Naive thymus-derived CD4-positive, alpha-beta T cell (primary cell): ENCODE data around the gene PTPN1. TPM values are rescaled to one million over a fixed set of nuclear protein-coding genes. Genes with fewer than 3 reads are reported as not detected.

Experiments used
- ATAC-seq: fragments of 150-1000 bp; cut with Tn5 transposase; 2 replicates; pipeline ENCODE4 v1.10.0; 2021; ENCODE audit warnings: mild to moderate bottlenecking, moderate library complexity
- CTCF ChIA-PET: fragments of 350-600 bp; sonication (Branson Sonifier 250); formaldehyde crosslinking; loops from one replicate; lab custom pipeline; 2021; ENCODE audit warnings: antibody characterized with exemption; lab: Charles Lee
- POLR2A ChIA-PET: fragments of 350-600 bp; sonication (Branson Sonifier 250); formaldehyde crosslinking; loops from one replicate; lab custom pipeline; 2021; ENCODE audit warnings: antibody characterized with exemption, inconsistent platforms; lab: Charles Lee
- DNase-seq, 9 donors: peaks; one replicate each; pipeline versions ENCODE4 v3.0.0 to v3.0.0-alpha.2; 2020 to 2022; ENCODE audit warnings: mixed read lengths in 1 of 9
- H3K27ac ChIP-seq: one replicate; pipeline ENCODE4 v1.7.0; 2013; ENCODE audit warnings: mild to moderate bottlenecking, low read depth, low read length, moderate library complexity
- H3K27me3 ChIP-seq, 2 donors: one replicate each; pipeline ENCODE4 v1.7.0; 2013; ENCODE audit warnings: low read length in 2 of 2, mild to moderate bottlenecking in 2 of 2, moderate library complexity in 2 of 2; ENCODE audit not compliant: control insufficient read depth in 2 of 2, insufficient read depth in 2 of 2
- H3K36me3 ChIP-seq, 3 experiments: 1 replicate in 2 of 3; 2 replicates in 1 of 3; pipeline ENCODE4 v1.7.0; 2013; ENCODE audit warnings: low read length in 3 of 3, mild to moderate bottlenecking in 3 of 3, moderate library complexity in 1 of 3; ENCODE audit not compliant: insufficient read depth in 3 of 3, control insufficient read depth in 2 of 3
- H3K4me1 ChIP-seq, 2 donors: one replicate each; pipeline ENCODE4 v1.7.0; 2013; ENCODE audit warnings: low read length in 2 of 2, mild to moderate bottlenecking in 2 of 2, moderate library complexity in 1 of 2; ENCODE audit not compliant: control insufficient read depth in 2 of 2, insufficient read depth in 2 of 2
- H3K4me3 ChIP-seq: 2 replicates; pipeline ENCODE4 v1.7.0; 2013; ENCODE audit warnings: mild to moderate bottlenecking, low read length
- H3K9me3 ChIP-seq, 3 experiments: 1 replicate in 2 of 3; 2 replicates in 1 of 3; pipeline ENCODE4 v1.7.0; 2013; ENCODE audit warnings: low read length in 3 of 3; ENCODE audit not compliant: control insufficient read depth in 2 of 3
- H3K27ac Mint-ChIP-seq, 9 donors: one replicate each; pipeline ENCODE4 v1.8.0; 2020 to 2022; ENCODE audit warnings: mixed read lengths in 9 of 9, mild to moderate bottlenecking in 8 of 9, moderate library complexity in 5 of 9, inconsistent platforms in 2 of 9
- H3K27me3 Mint-ChIP-seq, 5 donors: one replicate each; pipeline ENCODE4 v1.8.0; 2021 to 2022; ENCODE audit warnings: mixed read lengths in 5 of 5, mild to moderate bottlenecking in 1 of 5
- H3K36me3 Mint-ChIP-seq, 5 donors: one replicate each; pipeline ENCODE4 v1.8.0; 2020 to 2022; ENCODE audit warnings: mixed read lengths in 5 of 5, mild to moderate bottlenecking in 3 of 5, inconsistent platforms in 1 of 5
- H3K4me1 Mint-ChIP-seq, 7 donors: one replicate each; pipeline ENCODE4 v1.8.0; 2020 to 2022; ENCODE audit warnings: mixed read lengths in 7 of 7, mild to moderate bottlenecking in 3 of 7, inconsistent platforms in 1 of 7
- H3K4me3 Mint-ChIP-seq, 10 donors: one replicate each; pipeline ENCODE4 v1.8.0; 2020 to 2022; ENCODE audit warnings: mild to moderate bottlenecking in 10 of 10, mixed read lengths in 10 of 10, moderate library complexity in 6 of 10, inconsistent platforms in 2 of 10
- H3K9me3 Mint-ChIP-seq, 11 donors: one replicate each; pipeline ENCODE4 v1.8.0; 2020 to 2022; ENCODE audit warnings: mixed read lengths in 11 of 11, mild to moderate bottlenecking in 4 of 11, inconsistent platforms in 1 of 11, moderate library complexity in 1 of 11
- intact Hi-C, 2 donors: fragments of 100-400 bp; cut with micrococcal nuclease; formaldehyde crosslinking; loops; one replicate each; pipeline ENCODE4 v1.15.1; 2023
- polyA plus RNA-seq, 2 donors: library from polyadenylated mRNA; unstranded; fragments of 300-500 nt; fragmentation: Illumina TruSeq; gene quantifications; one replicate each; pipeline ENCODE4 v1.2.3, GENCODE V29; 2021
- total RNA-seq, 6 experiments: library from RNA in 5 of 6; stranded (reverse) in 5 of 6; gene quantifications; 1 replicate in 5 of 6; 2 replicates in 1 of 6; pipeline ENCODE4 v1.2.3 and lab custom pipeline; 2021 to 2026

PTPN1 gene
- total and polyA plus RNA-seq, 7 experiments from 2014 or later = 30.4 to 80.5 (median 59.7) TPM

GRCh38 chr20:50550531-50550930, 40.3 kb downstream of the PTPN1 start:
- Histone ChIP-seq H3K27ac (no peak overlapping the region), H3K9me3 (no peaks in the 10 kb centered on the region), H3K36me3 (peaks cover 0 to 6% (median 3%) of the 10 kb centered on the region in 3 experiments), H3K27me3 (no peaks in the 10 kb centered on the region), H3K4me3 (no peak overlapping the region), H3K4me1 (peaks cover 21 to 24% of the 10 kb centered on the region in 2 donors)
- Mint-ChIP-seq H3K27ac (peak overlapping the region in 2 of 9 donors; percentile 66 to 79), H3K27me3 (no peaks in the 10 kb centered on the region), H3K4me1 (peaks cover 31 to 47% (median 44%) of the 10 kb centered on the region in 7 donors), H3K4me3 (peak overlapping the region in 1 of 10 donors; percentile 40), H3K36me3 (peaks cover 0 to 17% (median 10%) of the 10 kb centered on the region in 5 donors), H3K9me3 (peaks cover 0 to 4% (median 0%) of the 10 kb centered on the region in 11 donors)
- intact Hi-C loops = loop anchor here in 1 of 2 donors (2.0 kb wide), 1 partner anchor 40 kb away; the partner anchor contains the start of gene PTPN1
- DNase-seq = no peak
- POLR2A ChIA-PET = interaction anchor here (0.6 to 2.3 kb wide), 3 partner anchors 9 to 189 kb away, joined by 3 to 8 read pairs (median 6); partner anchors contain the start of gene PTPN1
- CTCF ChIA-PET = interaction anchor here (0.8 to 1.3 kb wide), 4 partner anchors 18 to 72 kb away, joined by 3 read pairs; partner anchors contain the start of gene PTPN1
- ATAC-seq = no peak

- Histone ChIP-seq H3K4me3 (no peak overlapping the region), H3K27me3 (no peaks in the 10 kb centered on the region), H3K36me3 (peaks cover 0 to 6% (median 3%) of the 10 kb centered on the region in 3 experiments), H3K27ac (no peak overlapping the region), H3K9me3 (no peaks in the 10 kb centered on the region), H3K4me1 (peaks cover 14 to 17% of the 10 kb centered on the region in 2 donors)
- Mint-ChIP-seq H3K4me3 (peak overlapping the region in 4 of 10 donors; percentile 19 to 74 (median 50)), H3K27ac (peak overlapping the region in 4 of 9 donors; percentile 33 to 87 (median 52)), H3K27me3 (no peaks in the 10 kb centered on the region), H3K4me1 (peaks cover 23 to 45% (median 36%) of the 10 kb centered on the region in 7 donors), H3K9me3 (no peaks in the 10 kb centered on the region), H3K36me3 (peaks cover 0 to 21% (median 10%) of the 10 kb centered on the region in 5 donors)
- peak in 1 of 9 donors; percentile 20 for DNase-seq
- CTCF ChIA-PET = interaction anchor here (0.8 to 1.3 kb wide), 2 partner anchors 28 to 73 kb away, joined by 3 read pairs; no protein-coding TSS in a partner anchor
- POLR2A ChIA-PET = interaction anchor here (0.9 to 2.3 kb wide), 3 partner anchors 10 to 55 kb away, joined by 4 to 8 read pairs (median 6); partner anchors contain the start of gene PTPN1
- ATAC-seq = no peak
- intact Hi-C loops = loop anchor here in 1 of 2 donors (2.0 kb wide), 1 partner anchor 40 kb away; the partner anchor contains the start of gene PTPN1
Observed at GRCh38 chr20:50551288-50551687, 41.1 kb downstream of the PTPN1 start.

GRCh38 chr20:50552979-50553378, 42.8 kb downstream of the PTPN1 start:
- Histone ChIP-seq H3K36me3 (peaks cover 0 to 11% (median 3%) of the 10 kb centered on the region in 3 experiments), H3K9me3 (no peaks in the 10 kb centered on the region), H3K4me3 (no peak overlapping the region), H3K27ac (no peak overlapping the region), H3K27me3 (no peaks in the 10 kb centered on the region), H3K4me1 (peaks cover under 1 to 8% of the 10 kb centered on the region in 2 donors)
- Mint-ChIP-seq H3K4me1 (peaks cover 17 to 31% (median 25%) of the 10 kb centered on the region in 7 donors), H3K27me3 (no peaks in the 10 kb centered on the region), H3K4me3 (no peak overlapping the region), H3K9me3 (no peaks in the 10 kb centered on the region), H3K36me3 (peaks cover 0 to 21% (median 9%) of the 10 kb centered on the region in 5 donors), H3K27ac (no peak overlapping the region)
- POLR2A ChIA-PET = interaction anchor here (2.3 kb wide), 1 partner anchor 42 kb away, joined by 8 read pairs; the partner anchor contains the start of gene PTPN1
- CTCF ChIA-PET = interaction anchor here (0.6 to 1.2 kb wide), 2 partner anchors 41 to 384 kb away, joined by 3 read pairs; no protein-coding TSS in a partner anchor
- ATAC-seq (no peak), DNase-seq (no peak)
- intact Hi-C loops = no loop called here

GRCh38 chr20:50554694-50555579, 44.8 kb downstream of the PTPN1 start:
- H3K9me3 ChIP-seq = no peaks in the 10 kb centered on the region
- Mint-ChIP-seq H3K27me3 (no peaks in the 10 kb centered on the region), H3K4me3 (no peak overlapping the region), H3K4me1 (peaks cover 20 to 30% (median 27%) of the 10 kb centered on the region in 7 donors), H3K27ac (no peak overlapping the region), H3K9me3 (no peaks in the 10 kb centered on the region), H3K36me3 (peaks cover 0 to 21% (median 5%) of the 10 kb centered on the region in 5 donors)
- H3K27me3 ChIP-seq = no peaks in the 10 kb centered on the region
- ChIA-PET CTCF (interaction anchor here (1.3 kb wide), 1 partner anchor 25 kb away, joined by 3 read pairs; no protein-coding TSS in a partner anchor), POLR2A (interaction anchor here (0.7 kb wide), 1 partner anchor 10 kb away, joined by 3 read pairs; no protein-coding TSS in a partner anchor)
- DNase-seq (no peak), ATAC-seq (no peak)
- intact Hi-C loops = no loop called here
- peaks cover 0 to 3% of the 10 kb centered on the region in 2 donors for H3K4me1 ChIP-seq
- H3K36me3 ChIP-seq = peaks cover 0 to 5% (median 3%) of the 10 kb centered on the region in 3 experiments
- H3K27ac ChIP-seq = no peak overlapping the region
- no peak overlapping the region for H3K4me3 ChIP-seq

GRCh38 chr20:50555662-50556061, 45.5 kb downstream of the PTPN1 start:
- no peak overlapping the region for H3K4me3 ChIP-seq
- H3K4me1 ChIP-seq = peaks cover 0 to 3% of the 10 kb centered on the region in 2 donors
- Mint-ChIP-seq H3K27ac (peak overlapping the region in 2 of 9 donors; percentile 34 to 48), H3K4me1 (peaks cover 21 to 31% (median 22%) of the 10 kb centered on the region in 7 donors), H3K4me3 (no peak overlapping the region), H3K9me3 (no peaks in the 10 kb centered on the region), H3K36me3 (peaks cover 0 to 19% (median 5%) of the 10 kb centered on the region in 5 donors), H3K27me3 (no peaks in the 10 kb centered on the region)
- peaks cover 0 to 5% (median under 1%) of the 10 kb centered on the region in 3 experiments for H3K36me3 ChIP-seq
- DNase-seq = no peak
- POLR2A ChIA-PET = no interaction called here
- H3K9me3 ChIP-seq = no peaks in the 10 kb centered on the region
- CTCF ChIA-PET = interaction anchor here (0.8 kb wide), 1 partner anchor 13 kb away, joined by 3 read pairs; no protein-coding TSS in a partner anchor
- intact Hi-C loops = no loop called here
- H3K27ac ChIP-seq = no peak overlapping the region
- H3K27me3 ChIP-seq = no peaks in the 10 kb centered on the region
- no peak for ATAC-seq
